HUES48 (cell line): ENCODE results near the gene REEP3.
"Not testable (repeated sequence)": the region's sequence is repeated elsewhere in the genome, so short reads cannot be mapped to it uniquely, and the experiment has no call there.

ENCODE experiments used
- H3K27ac ChIP-seq: one replicate; pipeline ENCODE4 v1.7.0; 2013; ENCODE audit warnings: low read depth, low read length, inconsistent platforms
- H3K27me3 ChIP-seq: 2 replicates; pipeline ENCODE4 v1.6.1; 2013; ENCODE audit warnings: mild to moderate bottlenecking, low read length; ENCODE audit not compliant: control insufficient read depth, insufficient read depth
- H3K36me3 ChIP-seq: 2 replicates; pipeline ENCODE4 v1.6.1; 2013; ENCODE audit warnings: low read length; ENCODE audit not compliant: control insufficient read depth, insufficient read depth
- H3K4me1 ChIP-seq: 2 replicates; pipeline ENCODE4 v1.6.1; 2013; ENCODE audit warnings: mild to moderate bottlenecking, low read length; ENCODE audit not compliant: control insufficient read depth, insufficient read depth
- H3K4me3 ChIP-seq: 2 replicates; pipeline ENCODE4 v1.5.1; 2013; ENCODE audit warnings: mild to moderate bottlenecking, low read depth, low read length
- H3K9ac ChIP-seq: 2 replicates; pipeline ENCODE4 v1.6.1; 2013; ENCODE audit warnings: mild to moderate bottlenecking, low read depth, low read length, moderate library complexity
- H3K9me3 ChIP-seq: 2 replicates; pipeline ENCODE4 v1.6.1; 2013; ENCODE audit warnings: low read length; ENCODE audit not compliant: control insufficient read depth, insufficient read depth

The REEP3 gene

DNA sequence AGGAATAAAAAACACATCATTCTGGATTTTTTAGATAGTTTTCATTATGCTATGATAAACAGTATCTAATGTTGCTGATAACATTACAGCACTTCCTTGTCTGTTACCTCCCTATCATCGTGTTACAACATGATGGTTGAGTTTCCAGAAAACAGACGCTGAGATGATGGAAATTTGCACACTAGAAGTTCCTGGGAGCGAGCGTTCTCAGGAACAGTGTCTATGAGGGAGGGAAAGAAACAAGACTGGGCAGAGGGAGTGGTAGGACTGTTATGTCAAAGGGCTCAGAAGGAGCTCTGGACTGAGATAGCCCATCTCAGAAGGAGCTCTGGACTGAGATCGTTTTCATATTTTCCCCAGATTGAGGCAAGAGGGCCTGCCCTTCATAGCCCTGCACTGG, 121.6 kb downstream of the REEP3 start:
- Histone ChIP-seq H3K9me3 (no peaks in the 10 kb centered on the region), H3K27ac (no peak overlapping the region), H3K27me3 (no peaks in the 10 kb centered on the region), H3K36me3 (no peaks in the 10 kb centered on the region), H3K9ac (no peak overlapping the region), H3K4me3 (no peak overlapping the region), H3K4me1 (peaks cover 8% of the 10 kb centered on the region)

DNA sequence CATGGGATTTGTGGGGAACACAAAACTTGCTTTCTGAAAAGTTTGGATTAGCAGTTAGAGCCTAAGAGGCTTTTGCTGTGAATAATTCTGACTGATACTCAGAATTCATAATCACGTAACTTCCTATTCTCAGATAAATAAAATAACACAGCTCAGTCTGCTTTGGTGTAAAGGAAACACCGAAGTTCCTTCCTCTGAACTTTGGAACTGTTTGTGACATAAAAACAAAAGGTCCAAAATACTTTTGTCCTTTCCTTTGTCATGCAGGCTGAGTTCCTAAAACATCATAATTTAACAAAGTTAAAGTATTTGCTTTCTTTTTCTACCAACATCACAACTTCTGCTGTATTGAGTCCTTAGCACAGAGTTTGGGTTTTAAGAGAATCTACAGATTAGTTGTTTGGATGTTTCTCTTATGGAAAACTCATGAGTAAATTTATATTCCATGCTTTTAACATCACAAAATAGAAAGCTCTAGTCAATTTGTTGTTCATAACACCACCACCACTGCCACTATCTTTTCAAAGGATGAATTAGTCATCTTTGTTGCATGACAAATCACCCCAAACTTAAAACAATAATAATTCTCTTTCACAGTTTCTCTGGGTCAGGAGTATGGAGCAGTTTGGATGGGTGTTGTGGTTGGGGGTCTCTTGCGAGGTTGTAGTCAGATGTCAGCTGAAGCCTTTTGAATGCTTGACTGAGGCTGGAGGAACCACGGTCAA, 123.4 kb downstream of the REEP3 start:
- peaks cover 8% of the 10 kb centered on the region for H3K4me1 ChIP-seq
- H3K36me3 ChIP-seq = no peaks in the 10 kb centered on the region
- no peak overlapping the region for H3K9ac ChIP-seq
- no peaks in the 10 kb centered on the region for H3K9me3 ChIP-seq
- H3K27ac ChIP-seq = no peak overlapping the region
- H3K27me3 ChIP-seq = no peaks in the 10 kb centered on the region
- H3K4me3 ChIP-seq = no peak overlapping the region

DNA sequence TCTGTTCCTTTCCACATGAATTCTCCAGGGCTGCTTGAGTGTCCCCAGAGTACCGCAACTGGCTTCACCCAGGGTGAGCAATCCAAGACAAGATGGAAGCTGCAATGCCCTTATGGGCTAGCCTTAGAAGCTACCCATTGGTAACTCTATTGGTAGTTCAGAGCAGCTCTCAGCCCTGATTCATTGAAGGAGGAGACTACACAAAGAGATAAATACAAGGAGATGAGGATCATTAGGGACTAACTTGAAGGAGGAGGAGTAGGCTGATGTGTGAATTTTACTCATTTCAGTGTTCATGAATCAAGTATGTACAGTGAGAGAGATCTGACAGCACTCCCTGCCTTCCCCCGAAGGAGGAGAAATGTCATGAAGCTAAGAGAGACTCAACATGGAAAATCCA, 124.0 kb downstream of the REEP3 start:
- Histone ChIP-seq H3K9me3 (no peaks in the 10 kb centered on the region), H3K4me3 (no peak overlapping the region), H3K4me1 (peaks cover 8% of the 10 kb centered on the region), H3K27me3 (no peaks in the 10 kb centered on the region), H3K36me3 (no peaks in the 10 kb centered on the region), H3K9ac (no peak overlapping the region), H3K27ac (no peak overlapping the region)

DNA sequence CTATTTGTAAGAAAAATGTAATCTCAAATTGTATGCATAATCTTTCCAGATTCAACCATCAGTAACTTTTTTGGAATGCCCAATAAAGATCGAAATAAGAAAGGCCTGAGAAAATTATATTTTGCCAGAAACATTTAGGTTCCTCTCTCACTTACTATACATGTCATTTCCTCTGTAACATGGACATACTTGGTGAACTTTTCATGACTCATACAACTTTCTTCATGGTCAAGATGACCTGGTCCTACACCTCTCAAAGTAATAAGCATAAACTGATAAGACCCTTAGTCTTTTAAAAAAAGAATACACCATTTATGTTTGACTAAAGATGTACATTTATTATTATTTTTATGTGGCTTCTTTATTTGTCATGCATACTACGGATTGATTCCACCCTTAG, 125.3 kb downstream of the REEP3 start:
- Histone ChIP-seq H3K9me3 (no peaks in the 10 kb centered on the region), H3K27ac (no peak overlapping the region), H3K4me1 (peaks cover 8% of the 10 kb centered on the region), H3K27me3 (no peaks in the 10 kb centered on the region), H3K9ac (no peak overlapping the region), H3K36me3 (no peaks in the 10 kb centered on the region), H3K4me3 (no peak overlapping the region)

DNA sequence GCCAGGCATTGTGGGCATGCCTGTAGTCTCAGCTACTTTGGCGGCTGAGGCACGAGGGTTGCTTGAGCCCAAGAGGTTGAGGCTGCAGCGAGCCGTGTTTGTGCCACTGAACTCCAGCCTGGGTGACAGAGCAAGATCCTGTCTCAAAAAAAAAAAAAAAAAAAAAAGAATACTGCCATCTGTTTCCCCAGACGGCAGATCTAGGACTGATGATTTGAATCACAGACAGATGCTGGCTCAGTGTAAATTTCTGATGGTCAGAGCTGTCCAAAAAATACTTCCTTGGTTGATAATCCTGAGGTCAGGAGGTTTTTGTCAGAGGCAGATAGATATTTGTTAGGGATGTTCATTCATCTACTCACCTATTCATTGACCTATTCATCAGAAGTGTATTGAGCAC, 130.7 kb downstream of the REEP3 start:
- no peak overlapping the region for H3K9ac ChIP-seq
- no peak overlapping the region for H3K4me3 ChIP-seq
- H3K9me3 ChIP-seq = no peaks in the 10 kb centered on the region
- H3K27me3 ChIP-seq = no peaks in the 10 kb centered on the region
- H3K4me1 ChIP-seq = no peaks in the 10 kb centered on the region
- no peak overlapping the region for H3K27ac ChIP-seq
- no peaks in the 10 kb centered on the region for H3K36me3 ChIP-seq

DNA sequence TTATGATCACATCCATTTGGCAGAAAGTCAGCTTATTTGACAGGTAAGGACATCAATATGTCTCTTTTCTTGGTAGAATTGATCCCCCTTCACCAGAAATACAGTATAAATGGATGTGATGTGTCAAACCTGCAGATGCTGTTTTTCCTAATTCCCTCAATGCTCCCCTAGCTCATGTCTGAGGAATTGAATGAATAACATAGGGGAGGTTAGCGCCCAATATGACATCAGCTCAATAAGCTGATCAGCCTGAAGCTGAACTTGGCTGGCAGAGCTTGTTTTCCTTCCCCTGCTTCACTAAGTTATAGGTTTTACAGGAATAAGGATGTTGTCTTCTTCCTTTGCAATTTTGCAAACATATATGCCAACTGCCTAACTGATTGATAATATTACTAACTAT, 132.5 kb downstream of the REEP3 start:
- H3K36me3 ChIP-seq = no peaks in the 10 kb centered on the region
- no peaks in the 10 kb centered on the region for H3K9me3 ChIP-seq
- H3K27me3 ChIP-seq = no peaks in the 10 kb centered on the region
- H3K4me1 ChIP-seq = no peaks in the 10 kb centered on the region
- no peak overlapping the region for H3K27ac ChIP-seq
- H3K9ac ChIP-seq = no peak overlapping the region
- H3K4me3 ChIP-seq = no peak overlapping the region

DNA sequence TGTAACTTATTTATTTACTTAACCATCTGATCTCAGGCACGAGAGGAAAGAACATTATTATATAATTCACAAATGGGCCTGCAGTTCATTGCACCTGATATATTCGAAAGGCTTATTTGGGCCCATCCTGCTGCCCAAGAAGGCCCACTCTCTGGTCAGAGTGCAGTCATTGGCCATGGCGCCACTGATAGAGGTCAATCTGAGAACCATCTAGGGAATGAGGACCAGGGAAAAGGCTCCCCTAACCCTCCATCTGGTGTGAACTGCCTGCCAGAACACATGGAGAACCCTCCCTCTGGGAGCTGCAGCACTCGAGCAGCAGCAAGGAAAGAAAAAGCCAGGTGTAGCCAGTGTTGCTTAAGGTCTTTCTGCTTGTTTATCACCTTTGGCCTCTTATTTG, 136.6 kb downstream of the REEP3 start:
- no peaks in the 10 kb centered on the region for H3K36me3 ChIP-seq
- H3K9ac ChIP-seq = no peak overlapping the region
- H3K4me1 ChIP-seq = no peaks in the 10 kb centered on the region
- no peaks in the 10 kb centered on the region for H3K27me3 ChIP-seq
- H3K9me3 ChIP-seq = no peaks in the 10 kb centered on the region
- H3K27ac ChIP-seq = no peak overlapping the region
- no peak overlapping the region for H3K4me3 ChIP-seq

DNA sequence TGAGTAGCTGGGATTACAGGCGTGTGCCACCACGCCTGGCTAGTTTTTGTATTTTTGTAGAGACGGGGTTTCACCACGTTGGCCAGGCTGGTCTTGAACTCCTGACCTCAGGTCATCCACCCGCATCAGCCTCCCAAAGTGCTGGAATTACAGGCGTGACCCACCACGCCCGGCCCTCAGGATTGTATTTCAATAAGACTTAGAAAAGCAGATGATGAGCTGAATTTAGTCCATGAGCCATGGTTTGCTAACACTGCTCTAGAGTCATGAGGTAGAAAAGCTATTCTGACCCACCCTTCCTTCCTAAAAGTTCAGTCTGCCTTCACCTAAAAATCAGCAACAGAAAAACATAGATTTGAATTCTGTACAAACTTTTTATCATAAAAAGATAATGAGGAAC, 139.7 kb downstream of the REEP3 start:
- H3K9ac ChIP-seq, H3K9me3 ChIP-seq, H3K36me3 ChIP-seq, H3K4me1 ChIP-seq, H3K4me3 ChIP-seq, H3K27ac ChIP-seq, H3K27me3 ChIP-seq: not testable (repeated sequence)

DNA sequence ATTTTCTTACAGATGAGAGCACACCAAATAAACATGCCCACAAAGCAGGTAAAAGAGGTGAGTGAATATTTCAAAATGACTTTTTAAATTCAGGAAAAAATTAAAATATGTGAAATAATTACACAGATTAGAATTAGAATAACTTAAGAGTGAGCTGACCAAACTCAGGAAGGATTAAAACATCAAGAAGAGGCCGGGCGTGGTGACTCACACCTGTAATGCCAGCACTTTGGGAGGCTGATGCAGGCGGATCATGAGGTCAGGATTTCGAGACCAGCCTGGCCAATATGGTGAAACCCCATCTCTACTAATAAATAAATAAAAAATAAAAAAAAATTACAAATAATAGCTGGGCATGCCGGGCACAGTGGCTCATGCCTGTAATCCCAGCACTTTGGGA, 140.1 kb downstream of the REEP3 start:
- Histone ChIP-seq H3K4me1 (peaks cover 9% of the 10 kb centered on the region; the same call in 1 of the 2 replicates), H3K27ac (no peak overlapping the region), H3K4me3 (no peak overlapping the region), H3K36me3 (no peaks in the 10 kb centered on the region), H3K9ac (no peak overlapping the region), H3K27me3 (no peaks in the 10 kb centered on the region), H3K9me3 (no peaks in the 10 kb centered on the region)

DNA sequence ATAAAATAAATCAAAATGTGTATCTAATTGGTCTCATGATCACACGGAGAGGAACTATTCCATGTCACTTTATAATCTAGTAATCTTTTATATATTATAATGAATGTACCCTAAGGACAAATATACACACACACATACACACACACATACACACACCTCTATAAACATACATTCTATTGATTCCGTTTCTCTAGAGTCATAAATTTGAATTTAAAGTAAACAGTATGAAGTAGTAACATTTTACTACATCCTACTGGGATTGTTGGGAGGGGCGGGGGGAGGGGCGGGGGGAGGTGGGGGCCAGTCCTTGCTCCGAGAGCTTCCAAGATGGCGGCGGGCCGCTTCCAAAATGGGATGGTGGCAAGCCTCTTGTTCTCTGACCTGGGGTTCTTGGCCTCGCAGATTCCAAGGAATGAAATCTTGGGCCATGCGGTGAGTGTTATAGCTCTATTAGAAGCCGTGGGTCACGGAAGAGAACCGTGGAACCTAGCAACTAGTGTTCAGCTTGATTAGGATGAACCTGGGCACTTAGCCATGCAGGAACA, 143.2 kb downstream of the REEP3 start:
- H3K9ac ChIP-seq = no peak overlapping the region
- H3K9me3 ChIP-seq = no peaks in the 10 kb centered on the region
- no peak overlapping the region for H3K27ac ChIP-seq
- H3K4me3 ChIP-seq = no peak overlapping the region
- peaks cover 9% of the 10 kb centered on the region; the same call in 1 of the 2 replicates for H3K4me1 ChIP-seq
- H3K27me3 ChIP-seq = no peaks in the 10 kb centered on the region
- no peaks in the 10 kb centered on the region for H3K36me3 ChIP-seq

DNA sequence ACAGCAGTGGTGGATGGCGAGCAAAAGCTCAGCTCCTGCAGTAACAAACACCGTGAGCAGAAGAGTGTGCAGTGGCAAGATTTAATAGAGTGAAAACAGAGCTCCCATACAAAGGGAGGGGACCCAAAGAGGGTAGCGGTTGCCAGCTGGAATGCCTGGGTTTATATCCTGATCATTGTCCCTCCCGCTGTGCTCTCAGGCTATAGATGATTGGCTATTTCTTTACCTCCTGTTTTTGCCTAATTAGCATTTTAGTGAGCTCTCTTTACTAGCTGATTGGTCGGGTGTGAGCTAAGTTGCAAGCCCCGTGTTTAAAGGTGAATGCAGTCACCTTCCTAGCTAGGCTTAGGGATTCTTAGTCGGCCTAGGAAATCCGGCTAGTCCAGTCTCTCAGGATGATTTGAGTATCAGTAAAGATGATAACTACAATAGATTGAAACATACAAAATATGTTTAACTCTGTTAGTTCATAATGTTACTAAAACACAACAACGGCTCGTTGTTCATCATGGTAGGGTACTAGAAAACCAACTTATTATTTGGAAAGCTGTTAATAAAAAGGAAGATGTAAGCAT, 143.9 kb downstream of the REEP3 start:
- not testable (repeated sequence) for H3K27me3 ChIP-seq, H3K36me3 ChIP-seq, H3K9me3 ChIP-seq, H3K27ac ChIP-seq, H3K9ac ChIP-seq, H3K4me3 ChIP-seq
- H3K4me1 ChIP-seq = peaks cover 12% of the 10 kb centered on the region
